ENCODE measurements around the gene RAB11FIP4.

The RAB11FIP4 gene

GRCh38 chr17:31428111-31428510, 36.6 kb downstream of the RAB11FIP4 start:
- H3K4me2 ChIP-seq (ENCODE audit: low read depth, low read length, poor library complexity, severe bottlenecking) = no peak overlapping the region
- no peak overlapping the region for H3K9ac ChIP-seq (ENCODE audit: low read length)

GRCh38 chr17:31428512-31428911, 37.0 kb downstream of the RAB11FIP4 start:
- Histone ChIP-seq H3K4me3 (ENCODE audit: insufficient read depth, low read length, poor library complexity, severe bottlenecking) (no peak overlapping the region), H3K27ac (ENCODE audit: low read depth, low read length) (no peak overlapping the region), H3K9ac (ENCODE audit: low read length) (no peak overlapping the region), H3K9me3 (ENCODE audit: insufficient read depth, low read length) (no peaks in the 10 kb centered on the region), H3K79me2 (ENCODE audit: insufficient read depth, low read length) (no peaks in the 10 kb centered on the region), H4K20me1 (ENCODE audit: low read depth, low read length) (no peaks in the 10 kb centered on the region), H3K9me2 (replicated peaks; ENCODE audit: insufficient read depth, low read length) (no peaks in the 10 kb centered on the region), H3F3A (ENCODE audit: insufficient read depth) (no peaks in the 10 kb centered on the region), H3K36me3 (ENCODE audit: low read length) (no peaks in the 10 kb centered on the region), H3K4me2 (ENCODE audit: low read depth, low read length, poor library complexity, severe bottlenecking) (no peak overlapping the region), H2AFZ (ENCODE audit: low read depth, low read length, severe bottlenecking) (no peak overlapping the region), H3K27me3 (ENCODE audit: low read length) (no peaks in the 10 kb centered on the region)
- TF ChIP-seq EZH2phosphoT487 (conservative IDR thresholded peaks at IDR 0.05; ENCODE audit: low read length) (no peak), CTCF (IDR thresholded peaks at IDR 0.05; ENCODE audit: insufficient read depth, low read length, poor library complexity, severe bottlenecking) (no peak)

More at GRCh38 chr17:31428111-31428510, 36.6 kb downstream of the RAB11FIP4 start:
- Histone ChIP-seq H3K4me3 (ENCODE audit: insufficient read depth, low read length, poor library complexity, severe bottlenecking) (no peak overlapping the region), H3K27me3 (ENCODE audit: low read length) (no peaks in the 10 kb centered on the region), H3K79me2 (ENCODE audit: insufficient read depth, low read length) (no peaks in the 10 kb centered on the region), H2AFZ (ENCODE audit: low read depth, low read length, severe bottlenecking) (no peak overlapping the region), H3K9me3 (ENCODE audit: insufficient read depth, low read length) (no peaks in the 10 kb centered on the region), H3K36me3 (ENCODE audit: low read length) (no peaks in the 10 kb centered on the region), H3F3A (ENCODE audit: insufficient read depth) (no peaks in the 10 kb centered on the region), H3K9me2 (replicated peaks; ENCODE audit: insufficient read depth, low read length) (no peaks in the 10 kb centered on the region), H4K20me1 (ENCODE audit: low read depth, low read length) (no peaks in the 10 kb centered on the region), H3K27ac (ENCODE audit: low read depth, low read length) (no peak overlapping the region)
- TF ChIP-seq EZH2phosphoT487 (conservative IDR thresholded peaks at IDR 0.05; ENCODE audit: low read length) (no peak), CTCF (IDR thresholded peaks at IDR 0.05; ENCODE audit: insufficient read depth, low read length, poor library complexity, severe bottlenecking) (no peak)

- TF ChIP-seq EZH2phosphoT487 (conservative IDR thresholded peaks at IDR 0.05; ENCODE audit: low read length) (no peak), CTCF (IDR thresholded peaks at IDR 0.05; ENCODE audit: insufficient read depth, low read length, poor library complexity, severe bottlenecking) (no peak)
Measured at GRCh38 chr17:31431098-31431851, 39.8 kb downstream of the RAB11FIP4 start.

More at GRCh38 chr17:31431098-31431851, 39.8 kb downstream of the RAB11FIP4 start:
- H3K79me2 ChIP-seq (ENCODE audit: insufficient read depth, low read length) = no peaks in the 10 kb centered on the region
- no peak overlapping the region for H3K27ac ChIP-seq (ENCODE audit: low read depth, low read length)
- no peak overlapping the region for H3K4me2 ChIP-seq (ENCODE audit: low read depth, low read length, poor library complexity, severe bottlenecking)
- H2AFZ ChIP-seq (ENCODE audit: low read depth, low read length, severe bottlenecking) = no peak overlapping the region
- no peaks in the 10 kb centered on the region for H3K9me2 ChIP-seq (replicated peaks; ENCODE audit: insufficient read depth, low read length)
- H3K27me3 ChIP-seq (ENCODE audit: low read length) = no peaks in the 10 kb centered on the region
- no peaks in the 10 kb centered on the region for H3K36me3 ChIP-seq (ENCODE audit: low read length)
- no peaks in the 10 kb centered on the region for H3F3A ChIP-seq (ENCODE audit: insufficient read depth)
- H3K9ac ChIP-seq (ENCODE audit: low read length) = no peak overlapping the region
- H3K4me3 ChIP-seq (ENCODE audit: insufficient read depth, low read length, poor library complexity, severe bottlenecking) = no peak overlapping the region
- H3K9me3 ChIP-seq (ENCODE audit: insufficient read depth, low read length) = no peaks in the 10 kb centered on the region
- no peaks in the 10 kb centered on the region for H4K20me1 ChIP-seq (ENCODE audit: low read depth, low read length)
